HG03135 (cell line): Measurements from ENCODE around the gene USPL1.
"Not testable (repeated sequence)": the region's sequence is repeated elsewhere in the genome, so short reads cannot be mapped to it uniquely, and the experiment has no call there.

ENCODE experiments used
- ATAC-seq: cut with Tn5 transposase; IDR thresholded peaks from one replicate; pipeline ENCODE4 v1.9.1; 2021; ENCODE audit warnings: mild to moderate bottlenecking, moderate library complexity; ENCODE audit not compliant: unreplicated experiment

Gene USPL1

DNA sequence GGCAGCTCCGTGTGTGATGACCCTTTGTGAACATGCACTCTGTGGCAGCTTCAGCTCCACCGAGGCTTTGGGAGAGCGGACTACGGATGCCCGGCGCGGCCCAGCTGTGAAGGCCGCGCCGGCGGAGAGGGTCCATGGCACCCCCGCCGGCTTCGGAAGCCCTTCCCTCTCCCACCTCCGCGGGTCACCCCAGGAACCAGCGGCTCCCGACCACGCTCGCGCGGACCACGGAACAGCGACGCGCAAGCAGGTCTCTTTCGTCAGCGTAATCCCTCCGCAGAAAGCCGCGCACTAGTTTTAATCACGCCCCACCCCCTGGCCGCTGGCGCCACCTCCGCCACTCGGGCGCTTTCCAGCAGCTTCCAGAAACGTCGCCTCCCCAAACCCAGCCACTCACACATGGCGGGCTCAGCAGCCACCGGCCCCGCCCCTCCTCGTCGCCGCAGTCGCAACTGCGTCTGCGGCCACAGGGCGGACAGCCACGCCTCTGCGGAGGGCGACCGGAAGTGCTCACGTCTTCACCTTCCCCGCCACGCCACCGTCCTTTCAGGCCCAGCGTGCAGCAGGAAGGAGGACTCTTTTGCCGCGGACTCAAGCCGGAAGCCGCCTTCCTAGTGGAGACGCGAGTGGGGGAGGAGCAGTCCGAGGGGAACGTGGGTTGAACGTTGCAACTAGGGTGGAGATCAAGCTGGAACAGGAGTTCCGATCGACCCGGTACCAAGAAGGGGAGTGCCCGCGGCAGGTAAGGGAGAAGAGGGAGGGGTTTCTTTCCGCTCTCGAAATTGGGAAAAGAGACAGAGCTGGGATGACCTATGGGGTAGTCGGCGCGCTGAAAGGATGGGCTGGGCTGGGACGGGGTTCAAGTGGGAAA lies at the start of gene USPL1:
USPL1 (plus strand) TSS at position 606 of the 871 bp plus-strand sequence. CDS start 3,221 bp downstream, outside the sequence.
- peak; percentile 79 for ATAC-seq

DNA sequence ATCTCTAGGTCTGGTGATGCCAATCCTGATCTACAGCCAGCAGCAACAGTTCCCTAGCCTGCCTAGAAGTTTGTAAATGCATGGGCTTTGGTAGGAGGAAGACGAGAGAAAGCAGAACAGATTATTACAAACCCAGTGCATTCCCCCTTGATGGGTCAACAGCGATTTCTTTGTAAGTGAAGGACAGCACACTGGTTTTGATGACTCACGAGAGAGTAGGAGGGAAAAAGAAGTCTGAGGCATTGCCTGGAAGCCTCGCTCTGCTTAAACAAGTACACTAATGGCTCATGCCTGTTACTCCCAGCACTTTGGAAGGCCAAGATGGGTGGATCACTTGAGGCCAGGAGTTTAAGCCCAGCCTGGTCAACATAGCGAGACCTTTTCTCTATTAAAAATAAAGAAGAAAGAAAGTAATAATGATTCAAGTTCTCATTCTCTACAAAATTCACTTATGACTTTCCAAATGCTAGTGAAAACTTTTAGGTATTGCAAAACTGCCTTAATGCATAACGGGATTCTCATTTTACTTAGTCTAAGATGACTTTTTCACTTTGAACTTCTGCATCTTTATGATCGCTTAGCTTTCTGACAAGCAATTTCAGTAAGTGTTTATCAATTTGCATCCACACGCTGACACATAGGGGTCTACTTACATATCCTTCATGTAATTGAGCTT lies 47.7 kb upstream of the USPL1 start:
- no peak for ATAC-seq

DNA sequence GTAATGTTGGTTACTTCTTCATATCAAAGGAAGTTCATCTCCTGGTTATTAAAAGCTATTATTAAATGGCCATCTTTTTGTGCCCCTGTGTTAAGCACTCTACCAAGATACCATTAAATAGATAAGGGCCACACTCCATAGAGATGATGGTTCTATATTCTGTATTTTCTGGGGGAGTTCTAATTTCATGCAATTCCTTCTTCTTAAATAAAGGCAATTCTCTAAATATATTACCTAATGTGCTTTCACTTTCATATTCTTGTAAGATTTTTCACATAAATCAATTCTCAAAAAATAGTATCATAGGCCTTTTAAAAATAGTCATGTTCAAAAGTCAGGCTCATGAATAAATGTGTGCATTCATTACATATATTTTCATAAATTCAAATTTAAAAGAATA lies 47.0 kb upstream of the USPL1 start:
- ATAC-seq: no peak

DNA sequence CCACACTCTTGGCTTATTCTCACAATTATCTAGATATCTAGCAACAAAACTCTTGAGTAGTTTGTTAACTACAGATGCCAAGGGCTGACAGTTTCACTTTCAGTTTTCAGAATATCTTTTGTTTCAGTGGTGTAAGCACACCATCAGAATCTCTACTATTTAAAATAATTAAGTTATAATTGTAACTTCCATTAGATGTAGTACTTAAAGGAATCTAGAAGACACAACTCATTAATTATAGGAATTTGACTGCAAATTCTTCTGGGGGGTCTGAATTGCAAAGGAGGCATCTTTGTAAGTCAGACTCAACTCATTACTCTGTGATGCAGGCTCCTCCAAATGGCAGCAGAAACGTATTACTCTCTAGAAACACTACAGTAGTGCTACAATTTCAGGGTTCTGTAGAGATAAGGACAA lies 44.9 kb upstream of the USPL1 start:
- ATAC-seq: peak; percentile 74

DNA sequence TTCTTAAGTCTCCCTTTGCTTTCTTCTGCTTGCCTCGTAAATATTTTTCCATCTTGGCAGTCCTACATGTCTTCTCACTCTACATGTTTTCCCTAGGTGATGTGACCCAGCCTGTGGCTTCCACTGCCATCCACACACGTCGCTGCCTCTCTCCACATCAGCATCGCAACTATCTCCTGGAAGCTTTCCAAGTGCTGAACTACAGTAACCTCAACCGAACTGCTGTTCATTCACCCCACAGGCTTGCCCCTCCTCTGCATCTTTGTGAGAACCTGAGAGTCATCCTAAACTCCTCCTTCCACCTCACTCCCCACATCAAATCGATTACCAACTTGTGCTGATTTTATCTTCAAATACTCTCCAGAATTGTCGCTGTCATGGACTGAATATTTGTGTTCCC lies 41.2 kb upstream of the USPL1 start:
- no peak for ATAC-seq

DNA sequence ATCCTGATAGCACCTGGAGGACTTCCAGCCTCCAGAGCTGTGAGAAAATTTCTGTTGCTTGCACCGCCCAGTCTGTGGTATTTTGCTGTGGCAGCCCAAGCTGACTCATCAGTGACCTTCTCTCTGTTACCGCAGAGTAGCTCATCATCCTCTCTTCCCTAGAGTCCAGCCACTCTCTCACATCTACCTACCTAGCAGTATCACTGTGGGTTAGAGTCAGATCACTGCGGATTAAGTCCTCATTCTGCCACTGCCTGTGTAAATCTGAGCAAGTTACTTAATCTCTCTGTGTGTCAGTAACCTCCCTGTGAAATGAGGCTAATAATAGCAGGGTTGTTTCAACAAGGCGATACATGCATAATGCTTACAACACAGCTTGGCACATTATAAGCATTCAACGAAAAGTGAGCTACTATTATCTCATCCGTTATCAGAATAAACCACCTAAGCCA lies 40.3 kb upstream of the USPL1 start:
- ATAC-seq: no peak

DNA sequence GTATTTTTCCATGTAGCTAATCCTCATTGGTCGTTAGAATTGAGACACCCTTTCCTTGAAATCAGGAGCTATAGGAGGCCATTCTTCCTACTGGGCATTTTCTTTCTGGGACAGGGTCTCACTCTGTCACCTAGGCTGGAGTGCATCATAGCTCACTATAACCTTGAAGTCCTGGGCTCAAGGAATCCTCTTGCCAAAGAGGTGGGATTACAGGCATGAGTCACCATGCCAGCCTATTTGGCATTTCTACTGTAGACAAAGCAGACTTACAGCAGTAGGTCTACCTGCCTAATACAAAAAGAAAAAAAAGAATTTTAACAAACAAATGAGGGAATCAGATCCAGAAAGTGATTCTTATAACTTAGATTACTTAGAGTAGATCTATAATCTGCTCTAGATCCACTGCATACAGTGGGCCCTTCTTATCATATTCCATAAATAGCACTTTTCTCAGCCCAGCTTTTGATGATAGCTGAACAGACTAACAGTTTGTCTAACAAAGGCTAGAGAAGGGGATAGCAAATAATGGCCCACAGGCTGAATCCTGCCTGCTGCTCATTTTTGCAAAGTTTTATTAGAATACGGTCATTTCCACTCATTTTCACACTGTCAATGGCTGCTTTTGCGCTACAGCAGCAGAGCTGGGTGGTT lies 36.7 kb upstream of the USPL1 start:
- ATAC-seq: no peak

DNA sequence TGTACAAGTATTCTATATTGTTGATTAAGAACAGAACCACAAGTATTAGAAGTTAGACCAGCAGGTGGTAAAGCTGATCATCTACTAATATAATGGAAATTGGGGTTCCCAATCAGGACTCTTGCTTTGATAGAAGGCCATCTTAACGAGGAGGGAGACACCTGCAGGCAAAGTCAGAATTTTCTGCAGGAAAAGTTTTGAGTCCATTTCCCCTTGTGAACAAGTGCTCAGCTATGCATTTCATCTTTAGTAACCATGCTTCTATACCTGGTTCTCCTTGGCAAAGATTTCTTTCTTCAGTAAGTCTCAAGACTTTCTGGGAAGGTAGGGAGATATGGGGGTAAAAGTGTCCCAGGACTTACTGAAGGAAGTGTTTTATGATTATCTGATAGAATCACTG lies 36.1 kb upstream of the USPL1 start:
- ATAC-seq: no peak

DNA sequence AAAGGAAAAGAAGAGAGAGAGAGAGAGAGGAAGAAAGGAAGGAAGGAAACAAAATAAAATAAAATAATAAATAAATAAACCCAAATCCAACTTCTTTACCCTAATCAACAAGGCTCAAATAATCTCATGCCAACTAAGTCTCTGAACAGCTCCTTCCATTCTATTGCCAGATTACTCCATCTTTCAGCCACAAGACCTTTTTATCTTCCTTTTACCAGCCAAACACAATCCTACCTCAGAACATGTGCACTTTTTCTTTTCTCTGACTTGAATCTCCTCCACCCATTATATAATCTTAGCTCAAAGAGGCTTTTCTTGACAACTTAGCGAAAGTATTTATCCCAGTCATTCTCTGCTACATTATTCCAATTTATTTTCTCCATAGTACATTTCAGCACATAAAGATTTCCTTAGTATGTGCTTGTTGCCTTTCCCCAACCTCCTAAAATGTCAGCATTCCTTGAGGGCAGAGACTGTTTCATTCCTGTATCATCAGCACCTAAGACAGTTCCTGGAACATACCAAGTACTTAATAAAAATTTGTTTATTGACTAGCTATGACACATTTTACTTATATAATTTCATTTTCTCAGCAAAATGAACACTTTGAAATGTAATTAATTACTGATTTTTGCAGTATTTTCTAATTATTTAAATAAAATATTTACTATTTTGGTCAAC lies 33.5 kb upstream of the USPL1 start:
- no peak for ATAC-seq

DNA sequence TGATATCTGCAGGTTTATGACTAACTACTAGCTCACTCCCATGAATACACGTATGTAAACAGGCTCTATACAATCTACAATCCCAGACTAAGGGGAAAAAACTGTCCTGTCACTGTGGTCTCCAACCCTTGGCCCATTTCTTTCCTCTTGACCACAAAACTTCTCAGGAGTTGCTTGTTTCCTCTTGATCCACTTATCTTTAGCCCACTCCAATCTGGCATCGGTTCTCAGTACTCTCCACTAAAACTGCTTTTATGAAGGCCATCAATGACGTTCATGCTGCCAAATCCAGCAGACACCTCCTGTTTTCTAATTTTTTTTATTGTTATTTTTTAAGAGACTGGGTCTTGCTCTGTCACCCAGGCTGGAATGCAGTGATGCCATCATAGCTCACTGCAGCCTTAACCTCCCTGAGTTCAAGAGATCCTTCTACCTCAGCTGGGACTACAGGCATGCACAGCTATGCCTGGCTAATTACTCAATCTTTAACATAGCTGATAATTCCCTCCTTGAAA lies 31.9 kb upstream of the USPL1 start:
- ATAC-seq: no peak

DNA sequence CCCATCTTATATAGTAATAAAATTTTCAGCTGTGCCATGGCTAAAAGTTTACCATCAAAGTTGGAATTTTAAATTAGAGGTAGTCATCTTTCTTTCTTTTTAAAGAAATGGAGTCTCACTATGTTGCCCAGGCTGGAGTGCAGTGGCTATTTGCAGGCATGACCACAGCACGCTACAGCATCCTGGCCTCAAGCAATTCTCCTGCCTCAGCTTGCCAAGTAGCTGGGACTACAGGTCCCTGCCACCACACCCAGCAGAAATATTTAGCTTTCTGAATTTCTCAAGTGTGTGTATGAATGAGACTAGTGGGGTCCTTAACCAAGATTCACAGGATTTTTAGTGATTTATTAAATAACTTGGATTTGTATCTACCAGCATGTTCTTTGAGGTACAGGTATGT lies 30.5 kb upstream of the USPL1 start:
- no peak for ATAC-seq

DNA sequence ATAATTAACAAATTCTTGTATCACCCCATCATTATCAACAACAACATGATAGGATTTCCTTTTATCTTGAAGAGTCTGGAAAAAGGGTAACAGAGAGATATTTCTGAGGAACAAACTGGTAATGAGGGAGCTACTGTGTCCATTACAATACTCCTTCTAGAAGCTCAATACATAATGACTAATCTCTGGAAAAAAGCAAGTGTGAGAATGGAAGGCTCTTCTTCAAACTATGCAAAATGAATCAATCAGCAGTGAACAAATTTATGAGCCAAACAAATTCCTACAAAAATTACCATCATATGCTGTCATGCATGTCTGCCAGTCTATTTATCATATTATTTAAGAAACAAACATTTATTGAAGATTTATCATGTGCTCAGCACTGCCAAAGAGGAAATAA lies 30.0 kb upstream of the USPL1 start:
- ATAC-seq: no peak

DNA sequence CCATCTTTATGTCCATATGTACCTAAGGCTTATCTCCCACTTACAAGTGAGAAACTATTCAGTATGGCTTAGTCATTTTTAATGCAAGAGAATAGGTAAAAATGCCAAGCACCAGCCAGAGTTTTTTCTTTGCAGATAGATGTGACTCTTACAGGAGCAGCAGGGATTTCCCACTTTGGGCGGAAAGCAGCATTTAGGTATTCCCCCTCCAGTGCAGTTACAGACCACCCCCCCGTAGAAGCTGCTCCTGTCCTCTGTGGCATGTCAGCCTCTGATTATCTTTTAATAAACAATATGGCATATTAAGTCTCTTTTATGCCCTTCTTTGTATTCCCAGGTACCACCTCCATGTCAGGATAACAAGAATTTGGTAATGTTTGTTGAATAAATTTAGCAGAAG lies 24.7 kb upstream of the USPL1 start:
- ATAC-seq: no peak

DNA sequence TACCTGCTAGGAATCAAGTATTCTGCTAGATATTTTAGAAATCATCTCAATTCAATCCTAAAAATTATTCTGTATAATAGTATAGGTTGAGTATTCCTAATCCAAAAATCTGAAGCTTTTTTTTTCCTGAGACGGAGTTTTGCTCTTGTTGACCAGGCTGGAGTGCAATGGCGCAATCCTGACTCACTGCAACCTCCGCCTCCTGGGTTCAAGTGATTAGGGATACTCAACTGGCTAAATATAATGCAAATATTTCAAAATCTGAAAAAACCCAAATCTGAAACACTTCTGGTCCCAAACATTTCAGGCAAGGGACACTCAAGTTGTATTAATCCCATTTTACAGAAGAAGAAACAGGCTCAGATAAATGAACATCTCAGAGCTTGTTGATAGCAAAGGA lies 17.2 kb upstream of the USPL1 start:
- no peak for ATAC-seq

DNA sequence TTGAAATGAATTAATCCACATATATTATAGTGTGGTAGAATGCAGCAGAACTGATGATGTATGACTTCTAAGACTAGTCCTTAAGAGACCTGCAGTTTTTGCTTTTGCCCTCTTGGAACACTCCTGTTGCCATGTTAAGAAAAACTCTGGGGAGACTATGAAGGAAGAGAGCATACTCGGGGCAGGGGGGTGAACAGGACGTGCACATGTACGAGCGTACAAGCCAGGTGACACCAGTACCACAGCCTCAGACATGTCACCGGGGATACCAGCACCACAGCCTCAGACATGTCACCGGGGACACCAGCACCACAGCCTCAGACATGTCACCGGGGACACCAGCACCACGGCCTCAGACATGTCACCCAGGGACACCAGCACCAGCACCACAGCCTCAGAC lies 15.9 kb upstream of the USPL1 start:
- ATAC-seq: no peak

DNA sequence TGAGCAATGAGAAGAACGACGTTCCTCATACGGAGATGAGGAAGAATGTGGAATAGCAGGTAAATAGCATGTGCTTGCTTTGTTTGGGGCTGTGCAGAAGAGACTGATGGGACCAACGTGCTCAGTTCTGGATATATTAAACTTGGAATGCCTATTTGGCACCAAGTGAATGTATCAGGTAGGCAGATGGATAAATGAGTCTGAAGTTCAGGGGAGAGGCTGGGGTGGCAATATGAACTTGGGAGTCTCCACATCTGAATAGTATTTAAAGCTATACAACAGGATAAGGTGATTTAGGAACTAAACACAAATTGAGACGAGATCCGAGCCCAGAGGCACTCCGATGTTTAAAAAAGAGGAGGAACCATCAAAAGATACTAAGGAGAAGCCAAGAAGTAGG lies 12.7 kb upstream of the USPL1 start:
- no peak for ATAC-seq

DNA sequence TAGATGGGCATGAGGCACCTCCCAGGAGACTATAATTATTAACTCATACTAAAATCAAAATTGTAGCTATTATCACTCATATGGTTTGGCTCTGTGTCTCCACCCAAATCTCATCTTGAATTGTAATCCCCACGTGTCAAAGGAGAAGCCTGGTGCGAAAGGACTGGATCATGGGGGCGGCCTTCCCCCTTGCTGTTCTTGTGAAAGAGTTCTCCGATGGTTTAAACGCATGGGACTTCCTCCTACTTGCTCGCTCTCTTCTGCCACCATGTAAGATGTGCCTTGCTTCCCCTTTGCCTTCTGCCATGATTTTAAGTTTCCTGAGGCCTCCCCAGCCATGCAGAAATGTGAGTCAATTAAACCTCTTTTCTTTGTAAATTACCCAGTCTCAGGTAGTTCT lies 10.5 kb upstream of the USPL1 start:
- ATAC-seq: not testable (repeated sequence)

DNA sequence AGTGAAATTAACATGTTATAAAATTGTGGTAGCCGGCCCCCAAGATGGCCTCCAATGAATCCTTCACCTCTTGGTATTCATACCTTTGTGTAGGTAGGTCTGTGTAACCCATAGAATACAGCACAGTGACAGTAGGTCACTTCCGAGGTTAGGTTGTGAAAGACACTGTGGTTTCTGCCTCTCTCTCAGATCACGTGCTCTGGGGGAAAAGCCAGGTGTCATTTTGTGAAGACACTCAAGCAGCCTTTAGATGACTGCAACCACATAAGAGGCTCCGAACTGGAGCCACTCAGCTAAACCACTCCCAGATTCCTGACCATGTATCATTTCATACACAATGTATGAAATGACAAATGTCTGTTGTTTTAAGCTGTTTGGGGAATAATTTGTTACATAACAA lies 9.8 kb upstream of the USPL1 start:
- peak; percentile 98 for ATAC-seq

DNA sequence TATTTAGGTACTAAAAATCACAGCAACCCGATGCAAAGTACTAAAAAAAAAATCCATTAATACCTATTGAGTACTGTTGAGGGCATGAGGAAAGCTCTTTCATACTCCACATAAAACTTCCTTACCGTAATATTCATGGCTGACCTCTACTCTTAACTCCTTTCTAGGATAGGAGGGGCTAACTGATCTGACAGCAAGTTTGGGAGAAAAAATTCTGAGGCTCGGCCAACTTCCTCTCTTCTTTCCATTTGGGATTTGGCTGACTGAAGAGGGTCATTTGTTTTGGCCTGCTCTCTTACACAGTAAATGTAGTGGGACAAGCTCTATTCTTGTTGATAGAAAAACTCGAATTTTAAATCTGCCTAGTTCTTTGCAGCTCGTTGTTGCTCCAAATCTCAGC lies 9.4 kb upstream of the USPL1 start:
- peak; percentile 3 for ATAC-seq

DNA sequence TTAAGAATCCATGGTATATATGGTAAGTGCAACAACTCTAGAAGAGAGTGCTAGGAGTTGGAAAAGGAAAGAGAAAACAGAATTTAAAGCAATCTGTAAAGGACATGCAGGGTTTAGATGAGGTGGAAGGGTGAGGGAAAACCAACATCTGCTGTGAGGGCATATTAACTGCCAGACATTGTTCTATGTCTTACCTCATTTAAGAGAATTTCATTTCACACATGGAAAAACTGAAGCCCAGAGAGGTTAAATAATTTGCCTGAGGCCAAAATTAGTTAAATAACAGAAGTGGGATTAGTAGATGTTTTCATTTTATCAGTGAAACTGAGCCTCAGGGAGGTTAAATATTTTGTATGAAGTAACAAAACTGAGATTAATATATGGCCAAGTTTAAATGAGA lies 7.4 kb upstream of the USPL1 start:
- no peak for ATAC-seq

DNA sequence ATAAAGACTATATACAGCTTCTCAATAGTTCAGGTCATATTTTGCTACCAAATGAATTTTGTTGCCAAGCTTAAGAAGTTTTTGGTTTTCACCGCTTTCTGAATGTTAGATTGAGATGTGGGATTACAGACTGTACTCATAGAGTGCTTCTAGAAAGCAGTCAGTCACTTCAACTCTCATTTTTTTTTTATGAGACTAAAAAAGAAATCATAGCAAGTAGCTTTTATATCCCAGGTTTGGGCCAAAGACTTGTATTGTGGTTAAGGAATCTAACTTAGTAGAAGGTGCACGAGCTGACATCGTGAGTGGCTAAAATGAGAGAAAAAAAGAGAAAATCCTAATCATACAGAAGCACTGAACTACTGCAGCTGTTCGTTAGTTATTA lies 2.2 kb upstream of the USPL1 start:
- no peak for ATAC-seq
